Islet of Langerhans (tissue), 1 donor: ENCODE results near the gene SLC8A2.

Experiments
- FAIRE-seq: peaks from one replicate; lab custom pipeline; 2011; peaks lifted over from hg19 to GRCh38; lab: Jason Lieb, UNC

The SLC8A2 gene, protein sequence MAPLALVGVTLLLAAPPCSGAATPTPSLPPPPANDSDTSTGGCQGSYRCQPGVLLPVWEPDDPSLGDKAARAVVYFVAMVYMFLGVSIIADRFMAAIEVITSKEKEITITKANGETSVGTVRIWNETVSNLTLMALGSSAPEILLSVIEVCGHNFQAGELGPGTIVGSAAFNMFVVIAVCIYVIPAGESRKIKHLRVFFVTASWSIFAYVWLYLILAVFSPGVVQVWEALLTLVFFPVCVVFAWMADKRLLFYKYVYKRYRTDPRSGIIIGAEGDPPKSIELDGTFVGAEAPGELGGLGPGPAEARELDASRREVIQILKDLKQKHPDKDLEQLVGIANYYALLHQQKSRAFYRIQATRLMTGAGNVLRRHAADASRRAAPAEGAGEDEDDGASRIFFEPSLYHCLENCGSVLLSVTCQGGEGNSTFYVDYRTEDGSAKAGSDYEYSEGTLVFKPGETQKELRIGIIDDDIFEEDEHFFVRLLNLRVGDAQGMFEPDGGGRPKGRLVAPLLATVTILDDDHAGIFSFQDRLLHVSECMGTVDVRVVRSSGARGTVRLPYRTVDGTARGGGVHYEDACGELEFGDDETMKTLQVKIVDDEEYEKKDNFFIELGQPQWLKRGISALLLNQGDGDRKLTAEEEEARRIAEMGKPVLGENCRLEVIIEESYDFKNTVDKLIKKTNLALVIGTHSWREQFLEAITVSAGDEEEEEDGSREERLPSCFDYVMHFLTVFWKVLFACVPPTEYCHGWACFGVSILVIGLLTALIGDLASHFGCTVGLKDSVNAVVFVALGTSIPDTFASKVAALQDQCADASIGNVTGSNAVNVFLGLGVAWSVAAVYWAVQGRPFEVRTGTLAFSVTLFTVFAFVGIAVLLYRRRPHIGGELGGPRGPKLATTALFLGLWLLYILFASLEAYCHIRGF

DNA sequence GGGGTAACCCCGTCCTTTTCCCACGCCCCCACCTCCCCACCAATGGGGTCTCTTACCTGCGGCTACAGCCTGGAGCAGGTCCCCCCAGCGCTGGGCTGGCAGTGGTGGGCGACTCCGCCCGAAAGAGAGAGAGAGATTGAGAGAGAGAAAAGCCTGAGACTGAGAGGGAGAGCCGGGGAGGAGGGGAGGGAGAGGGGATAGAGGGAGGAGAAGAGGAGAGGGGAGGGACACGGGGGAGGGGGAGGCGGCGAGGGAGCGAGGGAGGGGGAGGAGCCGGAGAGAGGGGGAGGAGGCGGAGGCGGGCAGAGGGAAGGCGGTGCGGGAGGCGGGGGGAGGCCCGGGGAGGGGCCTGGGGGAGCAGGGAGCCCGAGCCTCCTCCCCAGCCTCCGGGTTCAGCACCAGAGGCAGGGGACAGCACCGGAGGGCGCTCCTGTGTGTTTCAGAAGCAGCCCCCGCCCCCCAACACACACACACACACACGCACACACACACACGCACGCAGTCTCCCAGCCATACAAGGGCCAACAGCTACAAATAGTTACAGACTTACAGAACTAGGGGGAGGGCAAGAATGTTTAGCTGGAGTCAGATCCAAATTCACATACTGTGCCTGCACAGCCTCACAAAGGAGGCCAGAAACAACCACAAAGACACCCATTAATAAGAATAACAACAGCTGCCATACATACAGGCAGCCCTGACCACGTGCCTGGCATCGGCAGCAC is at the start of gene SLC8A2:
TSS of gene SLC8A2 (minus strand) at position 161 of the 725 bp plus-strand sequence. CDS start 5,490 bp downstream, outside the sequence.
- no peak for FAIRE-seq

DNA sequence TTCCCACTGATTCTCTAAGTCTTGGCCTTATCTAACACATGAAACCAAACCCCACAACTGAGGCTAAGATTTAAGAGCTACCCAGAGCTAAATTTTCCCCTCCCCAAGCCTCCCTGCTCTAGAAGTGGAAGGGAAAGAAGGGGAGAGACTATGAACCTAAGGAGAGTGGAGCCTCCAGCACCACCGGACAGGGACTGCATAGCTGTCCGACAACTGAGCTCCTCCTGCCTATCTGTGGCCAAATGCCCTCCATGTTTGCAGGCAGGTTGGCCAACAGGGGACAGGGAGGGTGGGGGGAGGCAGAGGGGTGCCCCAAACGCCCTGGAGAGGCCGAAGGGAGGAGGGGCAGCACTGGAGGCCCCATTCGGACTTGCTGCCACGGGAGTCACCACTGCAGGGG is 49.1 kb upstream of the SLC8A2 start:
- no peak for FAIRE-seq

DNA sequence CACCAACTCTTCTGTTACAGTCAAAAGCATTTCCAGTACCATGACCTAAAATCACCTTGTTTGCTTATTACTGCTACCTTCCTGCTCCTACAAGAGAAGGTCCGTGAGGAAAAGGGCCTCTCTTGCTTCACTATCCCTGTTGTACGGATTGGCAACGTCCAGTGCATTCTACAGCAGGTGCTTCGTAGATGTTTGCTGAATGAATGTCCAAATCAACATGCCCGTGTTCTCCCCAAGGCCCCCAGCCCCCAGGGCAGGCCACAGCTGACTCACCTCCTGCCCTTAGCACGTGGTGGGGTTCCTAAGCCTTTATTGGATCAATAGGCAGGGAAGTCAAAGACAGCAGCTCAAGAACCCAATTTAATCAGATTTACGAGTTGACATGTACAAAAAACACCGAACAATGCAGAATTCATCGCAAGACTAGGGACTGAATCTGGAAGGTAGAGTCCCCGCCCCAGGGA is 48.7 kb upstream of the SLC8A2 start:
- no peak for FAIRE-seq

DNA sequence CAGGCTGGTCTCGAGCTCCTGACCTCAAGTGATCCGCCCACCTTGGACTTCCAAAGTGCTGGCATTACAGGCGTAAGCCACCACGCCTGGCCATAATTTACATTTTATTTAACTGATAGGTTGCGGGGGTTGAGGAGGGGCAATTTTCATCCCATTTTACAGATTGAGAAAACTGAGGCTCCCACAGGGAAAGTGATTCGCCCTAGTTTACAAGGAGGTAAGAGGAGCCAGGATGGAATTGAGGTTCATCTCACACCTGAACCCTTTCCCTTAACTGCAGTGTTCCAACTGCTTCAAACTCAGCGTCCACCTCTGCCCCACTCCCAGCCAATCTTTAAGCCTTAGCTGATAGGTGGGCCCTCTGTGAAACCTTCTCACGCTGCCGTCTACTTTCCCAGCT is 47.2 kb upstream of the SLC8A2 start:
- FAIRE-seq = no peak

DNA sequence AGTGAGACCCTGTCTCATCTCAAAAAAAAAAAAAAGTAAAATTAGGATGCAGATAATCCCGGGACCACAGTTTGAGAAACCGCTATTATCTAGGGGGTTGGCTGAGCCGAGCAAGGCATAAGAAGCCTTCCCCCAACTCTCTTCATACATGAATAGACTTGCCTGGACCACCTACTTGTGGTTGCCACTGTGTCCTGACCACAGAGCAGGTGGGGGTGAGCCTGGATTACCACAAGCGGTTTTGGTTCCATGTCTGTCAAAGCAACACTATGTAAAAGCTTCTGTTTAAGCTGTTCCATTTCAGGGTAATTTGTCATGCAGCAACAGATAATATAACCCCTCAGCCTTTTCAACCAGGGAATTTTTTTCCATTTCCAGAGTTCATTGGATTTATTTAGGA is 46.4 kb upstream of the SLC8A2 start:
- no peak for FAIRE-seq

DNA sequence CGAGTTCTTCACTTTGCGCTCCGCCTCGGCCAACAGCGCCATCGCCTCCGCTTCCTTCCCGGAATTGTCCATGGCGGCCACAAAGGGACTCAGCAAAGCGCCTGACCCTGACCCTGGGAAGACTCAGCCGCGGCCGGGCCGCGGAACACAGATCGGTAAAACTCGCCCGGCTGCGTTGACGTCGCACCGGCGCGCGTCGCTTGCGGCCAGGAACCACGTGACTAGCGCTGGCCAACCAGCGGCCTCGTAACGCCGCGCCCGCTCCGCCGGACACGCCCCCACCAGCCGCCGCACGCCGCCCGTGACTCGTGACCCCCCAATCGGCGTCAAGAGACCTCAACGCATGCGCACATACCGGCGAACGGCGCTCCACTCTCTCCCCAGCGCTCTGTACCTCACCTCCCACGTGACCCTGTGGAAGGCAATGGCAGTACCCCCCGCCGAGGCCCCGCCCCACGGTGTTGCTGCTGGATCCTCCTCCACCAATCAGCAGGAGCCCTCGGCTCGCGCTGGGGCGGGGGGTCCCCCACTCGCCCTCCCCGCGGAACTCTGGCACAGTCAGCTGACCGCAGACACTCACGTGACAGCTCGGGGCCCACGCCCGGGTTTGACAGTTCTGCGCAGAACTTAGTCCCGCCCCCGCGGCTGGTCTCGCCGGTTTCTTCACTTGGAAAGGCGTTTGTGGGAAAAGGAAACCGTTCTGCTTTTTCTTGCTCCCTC is 43.3 kb upstream of the SLC8A2 start, which contains the start of gene NAPA:
TSS of gene NAPA (minus strand) at position 195 of the 720 bp plus-strand sequence. CDS start at position 72, 123 bp downstream.
- FAIRE-seq = peak; percentile 49

DNA sequence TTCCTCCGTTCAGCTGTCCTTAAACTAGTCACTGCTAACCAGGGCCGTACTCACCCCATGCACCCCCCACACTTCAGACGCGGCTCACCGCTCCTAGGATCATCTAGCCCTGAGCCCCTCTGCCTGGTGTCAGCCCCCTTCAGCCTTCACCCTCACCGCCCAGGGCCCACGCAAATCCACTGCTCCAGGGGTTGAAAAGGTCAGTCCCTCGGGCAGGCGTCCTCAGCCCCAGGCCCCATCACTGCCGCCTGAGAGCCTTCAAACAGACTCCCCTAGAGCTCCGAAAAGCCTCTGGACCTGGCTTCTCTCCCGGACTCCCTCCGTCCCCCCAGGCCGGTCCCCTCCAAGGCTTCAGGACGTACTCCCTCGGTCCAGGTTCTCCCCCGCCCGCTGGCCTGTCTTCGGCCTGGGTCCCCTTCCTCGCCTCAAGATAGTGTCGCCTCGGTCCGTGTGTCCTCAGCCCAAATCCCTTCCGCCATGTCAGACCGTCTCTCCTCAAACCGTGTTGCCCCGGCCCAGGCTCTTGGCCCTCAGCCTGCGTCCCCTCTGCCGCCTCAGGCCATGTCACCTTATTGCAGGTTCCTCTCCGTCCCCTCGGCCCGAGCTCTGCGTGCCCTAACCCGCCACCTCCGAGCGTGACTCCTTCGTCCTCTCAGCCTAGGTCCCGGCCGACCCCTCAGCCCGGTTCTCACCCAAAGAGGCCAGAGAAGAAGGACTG is 42.6 kb upstream of the SLC8A2 start:
- no peak for FAIRE-seq

DNA sequence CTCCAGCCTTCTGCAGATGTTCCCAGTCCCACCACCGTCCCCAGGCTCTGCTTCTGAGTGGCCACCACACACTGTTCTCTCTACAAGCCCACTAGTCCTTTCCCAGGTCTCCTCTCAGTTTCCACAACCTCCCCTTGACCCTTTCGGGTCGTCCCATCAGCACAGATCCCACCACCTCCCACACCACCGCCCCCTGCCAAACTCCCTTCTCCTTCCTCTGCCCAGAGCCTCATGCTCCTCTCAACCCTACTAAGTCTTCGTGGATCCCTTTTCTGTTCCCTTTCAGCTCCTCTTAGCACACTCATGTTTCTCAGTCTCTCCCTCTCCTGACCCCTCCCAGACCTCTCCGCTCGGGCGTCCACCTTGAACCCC is 41.2 kb upstream of the SLC8A2 start:
- no peak for FAIRE-seq

DNA sequence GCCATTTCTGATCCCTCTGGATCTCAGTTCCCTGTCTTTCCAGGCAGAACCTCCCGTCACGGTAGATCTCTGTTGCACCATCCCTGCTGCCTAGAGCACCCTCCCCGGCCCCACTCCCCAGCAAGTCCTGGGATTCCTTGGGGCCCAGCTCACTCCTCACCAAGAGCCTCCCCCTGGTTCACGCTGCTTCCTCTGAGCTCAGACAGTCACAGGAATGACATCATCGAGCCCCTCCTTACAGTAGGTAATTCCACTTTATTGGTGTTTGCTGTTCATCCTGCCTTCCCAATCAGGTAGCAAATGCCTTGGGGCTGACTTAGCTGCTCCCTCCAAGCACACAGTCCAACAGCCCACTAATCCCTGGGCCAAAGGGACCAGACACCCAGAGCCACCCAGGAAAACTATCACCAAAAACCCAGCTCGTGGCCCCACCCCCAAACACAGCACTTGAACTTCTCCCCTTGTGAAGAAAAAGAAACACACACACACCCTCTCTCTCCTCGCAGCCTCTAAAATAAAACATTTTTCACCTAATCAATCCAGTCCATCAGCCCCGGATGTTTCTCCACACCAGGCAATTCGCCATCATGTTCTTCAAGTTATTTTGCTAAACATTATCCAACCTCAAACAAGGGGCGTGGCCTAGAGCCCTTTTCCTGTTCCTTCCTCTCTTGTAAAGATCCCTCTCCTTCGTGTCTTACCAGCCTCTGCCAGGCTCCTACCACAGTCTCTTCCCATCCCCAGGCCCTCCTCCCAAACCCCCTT is 40.7 kb upstream of the SLC8A2 start:
- no peak for FAIRE-seq

DNA sequence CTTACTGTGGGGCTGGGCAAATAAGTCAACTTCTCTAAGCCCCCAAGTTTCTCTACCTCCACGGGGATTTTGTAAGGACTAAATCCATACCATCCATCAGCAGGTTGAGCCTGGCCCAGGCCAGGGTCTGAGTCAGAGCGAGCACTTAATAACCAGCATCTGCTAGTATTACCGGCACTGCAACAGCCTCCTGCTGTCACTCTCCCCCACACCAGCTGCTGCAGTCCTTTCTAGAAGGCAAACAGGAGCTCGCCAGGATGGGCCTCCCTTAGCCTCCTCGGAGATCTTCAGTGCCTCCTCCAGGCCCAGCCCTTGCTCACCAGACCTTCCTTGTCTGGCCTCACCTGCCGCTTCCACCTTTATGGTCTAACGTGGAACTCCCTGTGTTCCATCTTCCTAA is 40.0 kb upstream of the SLC8A2 start:
- FAIRE-seq = no peak

DNA sequence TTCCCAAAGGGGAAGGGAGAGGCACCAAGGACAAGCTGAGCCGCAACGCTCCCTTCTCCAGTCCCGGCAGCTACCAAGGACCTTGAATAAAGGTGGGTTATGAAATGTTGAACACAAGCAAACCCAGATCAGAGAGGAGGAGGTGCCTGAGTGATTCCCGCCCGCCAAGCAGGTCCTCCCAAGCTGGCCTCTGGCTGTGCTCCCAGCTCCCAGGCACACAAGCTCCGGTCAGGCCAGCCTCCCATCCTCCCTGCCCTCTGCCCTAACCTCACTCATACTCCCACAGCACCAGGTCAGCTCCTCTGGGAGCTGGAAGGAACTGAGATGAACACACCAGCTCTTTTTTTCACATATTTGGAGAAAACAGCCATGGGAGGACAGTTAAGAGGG is 39.4 kb upstream of the SLC8A2 start:
- no peak for FAIRE-seq

DNA sequence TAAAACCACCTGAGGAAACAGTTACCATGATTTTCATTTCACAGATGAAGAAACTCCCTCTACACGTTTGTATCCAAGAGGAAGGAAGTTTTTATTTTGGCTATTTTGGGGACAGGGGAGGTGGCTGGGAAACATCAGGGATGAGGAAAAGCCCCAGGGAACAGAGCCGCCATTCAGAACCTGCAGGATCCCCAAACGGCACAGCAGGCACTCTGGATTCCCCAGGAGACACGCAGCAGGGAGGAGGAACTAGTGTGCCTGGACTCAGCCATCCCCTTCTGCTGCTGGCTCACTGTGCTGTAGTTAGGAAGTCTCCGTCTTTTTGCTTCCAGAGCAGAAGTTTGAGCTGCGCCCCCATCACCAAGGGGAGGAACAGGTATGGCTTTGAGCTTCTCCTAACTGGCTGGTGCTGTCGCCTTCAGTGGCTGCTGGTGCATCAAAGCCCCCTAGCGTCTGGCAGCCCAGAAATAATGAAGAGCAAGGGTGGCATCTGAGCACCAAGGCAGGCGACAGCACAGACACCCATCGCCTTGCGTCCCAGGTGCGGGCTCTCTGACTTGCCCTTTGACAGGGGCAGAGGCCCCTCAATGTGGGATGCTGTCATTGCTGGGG is 38.9 kb upstream of the SLC8A2 start:
- FAIRE-seq = no peak

DNA sequence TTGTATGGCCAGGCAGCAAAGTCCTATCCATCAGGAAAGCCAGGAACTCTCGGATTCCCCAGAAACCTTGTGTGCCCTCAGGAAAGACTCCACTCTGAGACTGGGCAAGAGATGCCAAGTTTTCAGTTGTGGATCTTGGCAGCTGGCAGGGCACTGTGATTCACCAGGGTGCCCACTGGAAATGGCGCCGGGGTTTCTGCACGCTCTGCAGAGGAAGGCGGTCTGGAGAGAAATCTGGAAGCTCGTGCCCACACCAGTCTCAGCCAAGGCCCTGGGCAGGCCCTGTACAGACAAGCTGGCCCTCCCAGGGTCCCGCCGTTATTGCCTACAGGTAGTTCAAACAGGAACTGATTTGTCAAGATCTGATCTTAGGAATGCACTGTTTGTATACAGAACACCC is 38.3 kb upstream of the SLC8A2 start:
- no peak for FAIRE-seq

DNA sequence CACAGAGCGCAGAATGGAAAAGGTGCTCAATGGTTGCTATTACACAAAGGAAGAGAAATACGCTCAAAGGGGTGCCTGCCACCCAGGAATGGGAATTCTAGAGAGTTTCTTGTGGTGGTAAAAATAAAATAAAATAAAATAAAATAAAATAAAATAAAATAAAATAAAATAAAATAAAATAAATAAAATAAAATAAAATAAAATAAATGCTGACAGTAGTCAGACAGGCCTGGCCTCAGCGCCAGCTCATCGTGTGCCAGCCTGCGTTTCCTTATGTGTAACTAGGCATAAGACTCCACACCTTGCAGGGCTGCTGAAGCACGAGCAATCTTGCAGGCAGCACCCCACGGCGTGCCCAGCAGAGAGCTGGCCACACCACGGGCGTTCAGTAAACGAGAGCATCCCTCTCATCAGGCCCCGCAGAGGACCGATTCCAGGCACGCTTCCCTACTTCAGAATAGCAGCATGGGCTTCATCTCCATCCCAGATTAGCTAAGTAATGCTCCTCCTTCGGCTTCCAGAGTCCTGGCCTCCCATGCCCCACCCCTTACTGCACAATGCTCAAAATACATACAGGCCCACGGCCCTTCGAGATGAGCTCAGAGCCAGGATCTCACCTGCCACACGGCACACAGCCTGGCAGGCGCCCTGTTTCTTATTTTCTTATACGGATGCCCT is 37.6 kb upstream of the SLC8A2 start:
- FAIRE-seq = no peak

DNA sequence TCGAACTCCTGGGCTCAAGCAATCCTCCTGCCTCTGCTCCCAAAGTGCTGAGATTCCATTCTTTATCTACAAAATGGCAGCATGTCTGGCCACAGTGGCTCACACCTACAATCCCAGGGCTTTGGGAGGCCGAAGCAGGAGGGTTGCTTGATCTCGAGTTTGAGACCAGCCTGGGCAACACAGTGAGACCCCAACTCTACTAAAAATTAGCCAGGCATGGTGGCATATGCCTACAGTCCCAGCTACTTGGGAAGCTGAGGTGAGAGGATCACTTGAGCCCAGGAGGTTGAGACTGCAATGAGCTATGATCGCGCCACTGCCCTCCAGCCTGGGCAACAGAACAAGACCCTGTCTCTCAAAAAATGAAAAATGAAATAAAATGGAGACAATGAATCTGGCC is 37.0 kb upstream of the SLC8A2 start:
- no peak for FAIRE-seq

DNA sequence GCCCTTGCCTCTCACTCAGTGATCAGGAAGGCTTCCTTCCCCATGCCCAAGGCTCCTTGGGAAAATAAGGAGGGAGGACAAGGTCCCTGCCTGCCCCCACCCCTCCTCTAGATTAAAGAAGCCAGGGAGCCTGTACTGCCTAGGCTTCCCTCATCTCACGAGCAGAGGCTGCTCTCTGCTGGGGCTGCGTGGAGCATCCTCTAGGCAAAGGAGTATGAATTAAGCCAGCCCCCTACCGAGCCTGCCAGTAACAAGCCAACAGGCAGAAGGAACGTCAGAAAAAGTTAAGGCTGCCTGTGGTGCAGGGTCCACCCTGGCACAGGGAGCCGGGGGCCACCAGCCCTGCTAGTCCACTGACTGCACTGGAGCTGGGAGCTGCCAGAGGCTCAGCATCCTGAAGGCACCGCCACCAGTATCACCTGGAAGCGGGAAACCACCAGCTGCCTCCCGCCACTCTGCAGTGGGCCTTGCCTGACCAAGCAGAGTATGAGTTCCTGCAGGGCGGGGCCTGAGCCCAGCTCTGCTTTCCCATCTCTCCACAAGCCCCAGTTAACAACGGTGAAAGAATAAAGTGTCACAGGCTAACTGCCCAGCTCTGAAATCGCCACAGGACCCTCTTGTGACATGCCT is 36.3 kb upstream of the SLC8A2 start:
- no peak for FAIRE-seq

DNA sequence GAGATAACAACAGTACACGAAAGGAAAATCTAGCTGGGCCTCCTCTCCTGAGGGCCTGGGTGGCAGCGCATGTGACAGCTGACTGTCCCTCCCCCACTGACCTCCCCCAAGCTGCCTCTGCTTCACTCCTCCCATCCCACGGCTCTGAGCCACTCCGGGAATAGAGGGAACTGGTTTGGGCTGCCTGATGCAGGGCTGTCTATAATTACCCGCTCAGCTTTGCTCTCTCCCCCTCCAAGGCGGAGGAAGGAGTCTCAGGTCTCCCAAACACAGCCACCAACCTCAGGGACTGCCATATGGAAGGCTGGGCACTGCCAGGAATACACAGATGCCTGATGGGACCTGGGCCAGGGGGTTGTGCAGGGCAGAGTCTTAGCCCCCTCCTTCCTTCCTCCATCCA is 35.3 kb upstream of the SLC8A2 start:
- FAIRE-seq = peak; percentile 49

DNA sequence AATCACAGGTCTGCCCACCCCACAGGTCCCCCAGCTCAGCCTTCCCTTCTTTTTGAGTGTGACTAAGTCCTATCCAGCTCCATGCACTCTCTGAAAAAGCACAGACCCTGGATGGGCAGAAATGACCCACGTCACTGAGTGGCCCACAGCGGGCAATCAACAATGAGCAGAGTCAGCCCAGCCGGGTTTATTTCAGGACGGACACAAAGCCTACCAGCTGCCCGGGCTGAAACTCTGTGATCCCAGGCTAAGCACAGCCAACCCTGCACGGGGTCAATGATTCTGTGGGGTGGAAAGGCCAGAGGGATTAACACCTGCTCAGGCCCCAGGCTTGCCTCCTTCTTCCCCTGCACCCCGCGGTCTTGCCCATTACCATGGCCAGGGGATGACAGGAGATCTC is 34.8 kb upstream of the SLC8A2 start:
- no peak for FAIRE-seq

DNA sequence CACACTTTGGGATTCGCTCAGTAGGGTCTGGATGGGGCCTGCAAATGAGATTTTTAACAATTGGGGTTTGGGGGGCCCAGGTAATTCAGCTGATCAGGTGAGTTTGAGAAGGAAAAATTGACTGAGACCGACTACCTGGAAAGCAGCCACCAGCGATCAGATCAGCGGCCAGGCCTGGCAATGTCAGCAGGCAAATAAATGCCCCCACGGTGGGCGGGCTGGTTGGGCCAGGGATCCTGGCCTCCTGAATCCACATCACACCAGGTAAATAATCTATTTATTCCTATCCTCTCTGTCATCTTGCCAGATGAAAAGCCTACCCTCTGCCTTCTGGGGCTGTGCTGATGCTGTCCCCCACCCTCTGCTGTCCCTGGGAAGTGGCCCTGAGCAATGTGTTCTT is 33.8 kb upstream of the SLC8A2 start:
- FAIRE-seq = no peak
